ENCODE measurements around the gene PPP1R37.

PPP1R37 gene

GRCh38 chr19:45092747-45093678, at the start of gene PPP1R37:
TSS of gene PPP1R37 (plus strand) at chr19:45093179. CDS start at chr19:45093326, 147 bp downstream.
- Mint-ChIP-seq H3K27ac (peak within 1 kb of the TSS; percentile 99), H3K4me3 (peak within 1 kb of the TSS; percentile 96), H3K27me3 (no peaks in the 10 kb centered on the region), H3K36me3 (peaks cover 7% of the 10 kb centered on the region), H3K9me3 (no peaks in the 10 kb centered on the region), H3K4me1 (peaks cover 39% of the 10 kb centered on the region)
- peak; percentile 73 for ATAC-seq (ENCODE audit: low read depth)
- peak; percentile 89 to 92 for DNase-seq (ENCODE audit: low spot score in 2 of 2)

- DNase-seq (ENCODE audit: low spot score in 2 of 2): no peak
- H3K9me3 Mint-ChIP-seq: no peaks in the 10 kb centered on the region
- peak overlapping the region; percentile 92 for H3K27ac Mint-ChIP-seq
- H3K4me1 Mint-ChIP-seq: peaks cover 45% of the 10 kb centered on the region
- peak overlapping the region; percentile 84 for H3K4me3 Mint-ChIP-seq
- peaks cover 27% of the 10 kb centered on the region for H3K36me3 Mint-ChIP-seq
- H3K27me3 Mint-ChIP-seq: no peaks in the 10 kb centered on the region
- no peak for ATAC-seq (ENCODE audit: low read depth)
Observed at GRCh38 chr19:45045671-45046353, 47.2 kb upstream of the PPP1R37 start.

- peak overlapping the region; percentile 92 for H3K27ac Mint-ChIP-seq
- peaks cover 24% of the 10 kb centered on the region for H3K36me3 Mint-ChIP-seq
- H3K27me3 Mint-ChIP-seq: no peaks in the 10 kb centered on the region
- peak overlapping the region; percentile 84 for H3K4me3 Mint-ChIP-seq
- H3K4me1 Mint-ChIP-seq: peaks cover 45% of the 10 kb centered on the region
- no peak for DNase-seq (ENCODE audit: low spot score in 2 of 2)
- no peaks in the 10 kb centered on the region for H3K9me3 Mint-ChIP-seq
- ATAC-seq (ENCODE audit: low read depth): no peak
Observed at GRCh38 chr19:45046355-45046754, 46.6 kb upstream of the PPP1R37 start.

GRCh38 chr19:45047188-45047797, 45.7 kb upstream of the PPP1R37 start:
- ATAC-seq (ENCODE audit: low read depth) (peak; percentile 66), DNase-seq (ENCODE audit: low spot score in 2 of 2) (peak in 1 of 2 donors; percentile 61)
- peak overlapping the region; percentile 84 for H3K4me3 Mint-ChIP-seq
- no peaks in the 10 kb centered on the region for H3K9me3 Mint-ChIP-seq
- peaks cover 41% of the 10 kb centered on the region for H3K4me1 Mint-ChIP-seq
- H3K27me3 Mint-ChIP-seq: no peaks in the 10 kb centered on the region
- H3K36me3 Mint-ChIP-seq: peaks cover 20% of the 10 kb centered on the region
- H3K27ac Mint-ChIP-seq: peak overlapping the region; percentile 92

- peaks cover 47% of the 10 kb centered on the region for H3K4me1 Mint-ChIP-seq
- H3K27ac Mint-ChIP-seq: peak overlapping the region; percentile 93
- peaks cover 20% of the 10 kb centered on the region for H3K36me3 Mint-ChIP-seq
- no peak for ATAC-seq (ENCODE audit: low read depth)
- H3K9me3 Mint-ChIP-seq: no peaks in the 10 kb centered on the region
- no peaks in the 10 kb centered on the region for H3K27me3 Mint-ChIP-seq
- H3K4me3 Mint-ChIP-seq: peak overlapping the region; percentile 71
- DNase-seq (ENCODE audit: low spot score in 2 of 2): no peak
Observed at GRCh38 chr19:45049073-45049736, 43.8 kb upstream of the PPP1R37 start.

- peak overlapping the region; percentile 71 for H3K4me3 Mint-ChIP-seq
- no peaks in the 10 kb centered on the region for H3K27me3 Mint-ChIP-seq
- H3K4me1 Mint-ChIP-seq: peaks cover 51% of the 10 kb centered on the region
- H3K27ac Mint-ChIP-seq: peak overlapping the region; percentile 93
- ATAC-seq (ENCODE audit: low read depth): no peak
- no peaks in the 10 kb centered on the region for H3K9me3 Mint-ChIP-seq
- no peak for DNase-seq (ENCODE audit: low spot score in 2 of 2)
- H3K36me3 Mint-ChIP-seq: peaks cover 22% of the 10 kb centered on the region
Observed at GRCh38 chr19:45050036-45050435, 42.9 kb upstream of the PPP1R37 start.

- H3K36me3 Mint-ChIP-seq: peaks cover 20% of the 10 kb centered on the region
- ATAC-seq (ENCODE audit: low read depth) (peak; percentile 85), DNase-seq (ENCODE audit: low spot score in 2 of 2) (peak; percentile 54 to 73)
- peaks cover 45% of the 10 kb centered on the region for H3K4me1 Mint-ChIP-seq
- H3K4me3 Mint-ChIP-seq: peak overlapping the region; percentile 86
- H3K27me3 Mint-ChIP-seq: no peaks in the 10 kb centered on the region
- H3K9me3 Mint-ChIP-seq: no peaks in the 10 kb centered on the region
- H3K27ac Mint-ChIP-seq: peak overlapping the region; percentile 93
Observed at GRCh38 chr19:45051929-45052579, 40.9 kb upstream of the PPP1R37 start.

- no peak for ATAC-seq (ENCODE audit: low read depth)
- H3K27ac Mint-ChIP-seq: peak overlapping the region; percentile 21
- H3K4me3 Mint-ChIP-seq: peak overlapping the region; percentile 41
- no peaks in the 10 kb centered on the region for H3K27me3 Mint-ChIP-seq
- H3K4me1 Mint-ChIP-seq: peaks cover 55% of the 10 kb centered on the region
- H3K9me3 Mint-ChIP-seq: no peaks in the 10 kb centered on the region
- peaks cover 42% of the 10 kb centered on the region for H3K36me3 Mint-ChIP-seq
- DNase-seq (ENCODE audit: low spot score in 2 of 2): no peak
Observed at GRCh38 chr19:45056831-45057230, 36.1 kb upstream of the PPP1R37 start.

- no peak for ATAC-seq (ENCODE audit: low read depth)
- peaks cover 49% of the 10 kb centered on the region for H3K4me1 Mint-ChIP-seq
- H3K27ac Mint-ChIP-seq: peak overlapping the region; percentile 21
- no peaks in the 10 kb centered on the region for H3K9me3 Mint-ChIP-seq
- H3K36me3 Mint-ChIP-seq: peaks cover 39% of the 10 kb centered on the region
- no peak overlapping the region for H3K4me3 Mint-ChIP-seq
- DNase-seq (ENCODE audit: low spot score in 2 of 2): no peak
- no peaks in the 10 kb centered on the region for H3K27me3 Mint-ChIP-seq
Observed at GRCh38 chr19:45057444-45057843, 35.5 kb upstream of the PPP1R37 start.

- H3K27me3 Mint-ChIP-seq: no peaks in the 10 kb centered on the region
- no peak for ATAC-seq (ENCODE audit: low read depth)
- no peak overlapping the region for H3K4me3 Mint-ChIP-seq
- H3K36me3 Mint-ChIP-seq: peaks cover 41% of the 10 kb centered on the region
- peak overlapping the region; percentile 78 for H3K27ac Mint-ChIP-seq
- no peaks in the 10 kb centered on the region for H3K9me3 Mint-ChIP-seq
- no peak for DNase-seq (ENCODE audit: low spot score in 2 of 2)
- peaks cover 43% of the 10 kb centered on the region for H3K4me1 Mint-ChIP-seq
Observed at GRCh38 chr19:45058622-45059159, 34.3 kb upstream of the PPP1R37 start.

GRCh38 chr19:45059258-45059965, 33.6 kb upstream of the PPP1R37 start:
- DNase-seq (ENCODE audit: low spot score in 2 of 2) (peak; percentile 92 to 95), ATAC-seq (ENCODE audit: low read depth) (peak; percentile 93)
- Mint-ChIP-seq H3K4me3 (peak overlapping the region; percentile 43), H3K4me1 (peaks cover 43% of the 10 kb centered on the region), H3K36me3 (peaks cover 41% of the 10 kb centered on the region), H3K27me3 (no peaks in the 10 kb centered on the region), H3K27ac (peak overlapping the region; percentile 78), H3K9me3 (no peaks in the 10 kb centered on the region)

GRCh38 chr19:45061965-45062364, 31.0 kb upstream of the PPP1R37 start:
- H3K4me1 Mint-ChIP-seq: peaks cover 27% of the 10 kb centered on the region
- peaks cover 40% of the 10 kb centered on the region for H3K36me3 Mint-ChIP-seq
- no peaks in the 10 kb centered on the region for H3K9me3 Mint-ChIP-seq
- peak overlapping the region; percentile 55 for H3K27ac Mint-ChIP-seq
- ATAC-seq (ENCODE audit: low read depth): no peak
- DNase-seq (ENCODE audit: low spot score in 2 of 2): no peak
- no peak overlapping the region for H3K4me3 Mint-ChIP-seq
- no peaks in the 10 kb centered on the region for H3K27me3 Mint-ChIP-seq

All from memory B cell (primary cell).